ENCODE data around the gene MCF2L2. TPM values are rescaled to one million over a fixed set of nuclear protein-coding genes. Genes with fewer than 3 reads are reported as not detected.

The MCF2L2 gene
- total and polyA plus RNA-seq, 2 of the 13 experiments (the other 11 are each of a cell fraction or from before 2014, with no cell fraction given), result not detected

- TF ChIP-seq, protein P1, sequence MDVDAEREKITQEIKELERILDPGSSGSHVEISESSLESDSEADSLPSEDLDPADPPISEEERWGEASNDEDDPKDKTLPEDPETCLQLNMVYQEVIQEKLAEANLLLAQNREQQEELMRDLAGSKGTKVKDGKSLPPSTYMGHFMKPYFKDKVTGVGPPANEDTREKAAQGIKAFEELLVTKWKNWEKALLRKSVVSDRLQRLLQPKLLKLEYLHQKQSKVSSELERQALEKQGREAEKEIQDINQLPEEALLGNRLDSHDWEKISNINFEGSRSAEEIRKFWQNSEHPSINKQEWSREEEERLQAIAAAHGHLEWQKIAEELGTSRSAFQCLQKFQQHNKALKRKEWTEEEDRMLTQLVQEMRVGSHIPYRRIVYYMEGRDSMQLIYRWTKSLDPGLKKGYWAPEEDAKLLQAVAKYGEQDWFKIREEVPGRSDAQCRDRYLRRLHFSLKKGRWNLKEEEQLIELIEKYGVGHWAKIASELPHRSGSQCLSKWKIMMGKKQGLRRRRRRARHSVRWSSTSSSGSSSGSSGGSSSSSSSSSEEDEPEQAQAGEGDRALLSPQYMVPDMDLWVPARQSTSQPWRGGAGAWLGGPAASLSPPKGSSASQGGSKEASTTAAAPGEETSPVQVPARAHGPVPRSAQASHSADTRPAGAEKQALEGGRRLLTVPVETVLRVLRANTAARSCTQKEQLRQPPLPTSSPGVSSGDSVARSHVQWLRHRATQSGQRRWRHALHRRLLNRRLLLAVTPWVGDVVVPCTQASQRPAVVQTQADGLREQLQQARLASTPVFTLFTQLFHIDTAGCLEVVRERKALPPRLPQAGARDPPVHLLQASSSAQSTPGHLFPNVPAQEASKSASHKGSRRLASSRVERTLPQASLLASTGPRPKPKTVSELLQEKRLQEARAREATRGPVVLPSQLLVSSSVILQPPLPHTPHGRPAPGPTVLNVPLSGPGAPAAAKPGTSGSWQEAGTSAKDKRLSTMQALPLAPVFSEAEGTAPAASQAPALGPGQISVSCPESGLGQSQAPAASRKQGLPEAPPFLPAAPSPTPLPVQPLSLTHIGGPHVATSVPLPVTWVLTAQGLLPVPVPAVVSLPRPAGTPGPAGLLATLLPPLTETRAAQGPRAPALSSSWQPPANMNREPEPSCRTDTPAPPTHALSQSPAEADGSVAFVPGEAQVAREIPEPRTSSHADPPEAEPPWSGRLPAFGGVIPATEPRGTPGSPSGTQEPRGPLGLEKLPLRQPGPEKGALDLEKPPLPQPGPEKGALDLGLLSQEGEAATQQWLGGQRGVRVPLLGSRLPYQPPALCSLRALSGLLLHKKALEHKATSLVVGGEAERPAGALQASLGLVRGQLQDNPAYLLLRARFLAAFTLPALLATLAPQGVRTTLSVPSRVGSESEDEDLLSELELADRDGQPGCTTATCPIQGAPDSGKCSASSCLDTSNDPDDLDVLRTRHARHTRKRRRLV (CRISPR knock-in tag; IDR thresholded peaks at IDR 0.05), result no peak
- TF ChIP-seq FOXA3 (CRISPR knock-in tag; IDR thresholded peaks at IDR 0.05) (0 out of 2 replicates have a peak, but pooled peaks have one; percentile 10), ELF1 (CRISPR knock-in tag; IDR thresholded peaks at IDR 0.05) (no peak), TOE1 (CRISPR knock-in tag; IDR thresholded peaks at IDR 0.05) (no peak)
Observed at GRCh38 chr3:183295211-183295610, 133.2 kb downstream of the MCF2L2 start (continued).

- ChIA-PET POLR2A (no interaction called here), CTCF (ENCODE audit: low intra/inter-chr PET ratio, low total read pairs) (no interaction called here)
- no peak for FAIRE-seq
- WGBS (ENCODE audit: low lambda C conversion rate), result 80% methylated on average over 2 of the region's 2 CpGs
- Histone ChIP-seq H4K20me1 (ENCODE audit: insufficient read depth, low read length) (no peaks in the 10 kb centered on the region), H3K79me2 (ENCODE audit: insufficient read depth, low read length) (no peaks in the 10 kb centered on the region), H3K36me3 (replicated peaks in 1 of 2; ENCODE audit: control insufficient read depth in 1 of 2, insufficient read depth in 2 of 2, low read length in 2 of 2) (no peaks in the 10 kb centered on the region), H3K4me1 (ENCODE audit: insufficient read depth, low read length) (peaks cover 14% of the 10 kb centered on the region), H3K4me3 (replicated peaks in 1 of 3; ENCODE audit: insufficient read depth in 1 of 3, low read depth in 2 of 3, low read length in 3 of 3) (no peak overlapping the region), H3K9ac (ENCODE audit: insufficient read depth, low read depth, low read length) (no peak overlapping the region), H3K9me3 (ENCODE audit: low read length) (no peaks in the 10 kb centered on the region), H3K27ac (ENCODE audit: extremely low read length, insufficient read depth, low read length) (no peak overlapping the region), H3K4me2 (ENCODE audit: low read depth, low read length) (no peak overlapping the region), H3K27me3 (ENCODE audit: control insufficient read depth in 1 of 2, insufficient read depth in 2 of 2, low read length in 2 of 2) (peaks cover 0 to 24% of the 10 kb centered on the region in 2 experiments; a peak in 3 of 5 replicates), H2AFZ (ENCODE audit: low read length) (no peak overlapping the region)
- no peak for TF ChIP-seq EZH2 (conservative IDR thresholded peaks at IDR 0.05; ENCODE audit: low read depth, low read length)
- in situ Hi-C loops (cut with HindIII; ENCODE audit: extremely low pct_ligation_motif_present, low pct_unique_long_range_greater_than_20kb) (no loop called here), intact Hi-C loops (cut with micrococcal nuclease; ENCODE audit: unreplicated experiment) (no loop called here)
- ATAC-seq, result no peak
- BruUV-seq (replicated peaks), result no TSS peak
- DNase-seq (ENCODE audit: low spot score), result no peak
Observed at GRCh38 chr3:183293966-183294365, 134.5 kb downstream of the MCF2L2 start.

All from HepG2 (cell line).